ENCODE measurements around the gene GHITM. TPM values are rescaled to one million over a fixed set of nuclear protein-coding genes. Genes with fewer than 3 reads are reported as not detected.

The GHITM gene
- total and polyA plus RNA-seq, 2 experiments from 2014 or later, result 97.1 to 105 TPM

DNA sequence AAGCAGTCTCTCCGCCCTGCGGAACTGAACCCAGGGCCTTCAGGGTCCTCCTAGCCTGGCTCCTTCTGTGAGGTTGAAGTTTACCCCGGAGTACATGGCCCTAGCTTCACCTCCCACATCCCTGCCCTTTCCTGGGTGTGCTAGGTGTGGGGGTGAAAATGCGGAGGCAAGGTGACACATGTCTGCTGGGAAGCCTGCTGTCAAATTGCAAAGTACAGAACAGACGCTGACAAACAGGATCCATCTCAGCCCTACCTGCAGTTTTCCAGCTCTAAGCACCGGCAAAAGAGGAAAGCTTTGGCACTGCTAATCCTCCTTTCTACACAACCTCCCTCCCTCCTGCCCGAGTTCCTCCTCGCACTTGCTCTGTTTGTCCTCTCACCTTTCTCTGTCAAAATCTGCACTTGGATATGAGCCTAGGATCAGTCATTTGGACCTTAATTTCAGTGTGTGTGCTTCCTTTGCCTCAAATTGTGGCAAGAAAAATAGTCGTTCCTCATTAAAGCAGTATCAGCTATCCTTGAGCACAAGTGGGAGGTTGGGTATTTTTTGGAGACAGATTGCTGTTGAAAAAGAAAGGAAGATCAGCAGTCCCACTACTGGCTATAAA lies 19.9 kb downstream of the GHITM start:
- H3K27ac ChIP-seq (ENCODE audit: low read depth), result no peak overlapping the region
- no peaks in the 10 kb centered on the region; the same call in 1 of the 2 replicates for H3K36me3 ChIP-seq (ENCODE audit: insufficient read depth)
- H2AFZ ChIP-seq, result no peak overlapping the region
- no peak overlapping the region for H3K4me3 Mint-ChIP-seq
- peaks cover 7% of the 10 kb centered on the region; the same call in 2 of the 3 replicates for H3K9me3 Mint-ChIP-seq
- DNase-seq (ENCODE audit: low spot score) (no peak), ATAC-seq (peak; percentile 19; the same call in 1 of the 3 replicates)
- H3K9me2 ChIP-seq (ENCODE audit: insufficient read depth), result no peaks in the 10 kb centered on the region
- H3K4me1 ChIP-seq (ENCODE audit: insufficient read depth), result peaks cover 42% of the 10 kb centered on the region
- H3K4me2 ChIP-seq, result peak overlapping the region; percentile 48; the same call in 1 of the 2 replicates
- no peak overlapping the region for H3K4me3 ChIP-seq
- H3K79me2 ChIP-seq (replicated peaks; ENCODE audit: insufficient read depth), result no peaks in the 10 kb centered on the region
- peaks cover 14% of the 10 kb centered on the region for H3K36me3 Mint-ChIP-seq (ENCODE audit: low read depth)
- H3K4me1 Mint-ChIP-seq, result peaks cover 57% of the 10 kb centered on the region
- H3F3A ChIP-seq (replicated peaks; ENCODE audit: low read depth), result no peaks in the 10 kb centered on the region
- H4K20me1 ChIP-seq (replicated peaks; ENCODE audit: insufficient read depth), result no peaks in the 10 kb centered on the region
- H3K27me3 ChIP-seq (ENCODE audit: insufficient read depth), result no peaks in the 10 kb centered on the region
- TF ChIP-seq POLR2AphosphoS5 (IDR thresholded peaks at IDR 0.05; ENCODE audit: low read depth) (no peak), STAT1 (IDR thresholded peaks at IDR 0.05; ENCODE audit: unreplicated experiment) (no peak), EZH2 (IDR thresholded peaks at IDR 0.05; ENCODE audit: low read depth, unreplicated experiment) (no peak)
- TF ChIP-seq, protein P1, sequence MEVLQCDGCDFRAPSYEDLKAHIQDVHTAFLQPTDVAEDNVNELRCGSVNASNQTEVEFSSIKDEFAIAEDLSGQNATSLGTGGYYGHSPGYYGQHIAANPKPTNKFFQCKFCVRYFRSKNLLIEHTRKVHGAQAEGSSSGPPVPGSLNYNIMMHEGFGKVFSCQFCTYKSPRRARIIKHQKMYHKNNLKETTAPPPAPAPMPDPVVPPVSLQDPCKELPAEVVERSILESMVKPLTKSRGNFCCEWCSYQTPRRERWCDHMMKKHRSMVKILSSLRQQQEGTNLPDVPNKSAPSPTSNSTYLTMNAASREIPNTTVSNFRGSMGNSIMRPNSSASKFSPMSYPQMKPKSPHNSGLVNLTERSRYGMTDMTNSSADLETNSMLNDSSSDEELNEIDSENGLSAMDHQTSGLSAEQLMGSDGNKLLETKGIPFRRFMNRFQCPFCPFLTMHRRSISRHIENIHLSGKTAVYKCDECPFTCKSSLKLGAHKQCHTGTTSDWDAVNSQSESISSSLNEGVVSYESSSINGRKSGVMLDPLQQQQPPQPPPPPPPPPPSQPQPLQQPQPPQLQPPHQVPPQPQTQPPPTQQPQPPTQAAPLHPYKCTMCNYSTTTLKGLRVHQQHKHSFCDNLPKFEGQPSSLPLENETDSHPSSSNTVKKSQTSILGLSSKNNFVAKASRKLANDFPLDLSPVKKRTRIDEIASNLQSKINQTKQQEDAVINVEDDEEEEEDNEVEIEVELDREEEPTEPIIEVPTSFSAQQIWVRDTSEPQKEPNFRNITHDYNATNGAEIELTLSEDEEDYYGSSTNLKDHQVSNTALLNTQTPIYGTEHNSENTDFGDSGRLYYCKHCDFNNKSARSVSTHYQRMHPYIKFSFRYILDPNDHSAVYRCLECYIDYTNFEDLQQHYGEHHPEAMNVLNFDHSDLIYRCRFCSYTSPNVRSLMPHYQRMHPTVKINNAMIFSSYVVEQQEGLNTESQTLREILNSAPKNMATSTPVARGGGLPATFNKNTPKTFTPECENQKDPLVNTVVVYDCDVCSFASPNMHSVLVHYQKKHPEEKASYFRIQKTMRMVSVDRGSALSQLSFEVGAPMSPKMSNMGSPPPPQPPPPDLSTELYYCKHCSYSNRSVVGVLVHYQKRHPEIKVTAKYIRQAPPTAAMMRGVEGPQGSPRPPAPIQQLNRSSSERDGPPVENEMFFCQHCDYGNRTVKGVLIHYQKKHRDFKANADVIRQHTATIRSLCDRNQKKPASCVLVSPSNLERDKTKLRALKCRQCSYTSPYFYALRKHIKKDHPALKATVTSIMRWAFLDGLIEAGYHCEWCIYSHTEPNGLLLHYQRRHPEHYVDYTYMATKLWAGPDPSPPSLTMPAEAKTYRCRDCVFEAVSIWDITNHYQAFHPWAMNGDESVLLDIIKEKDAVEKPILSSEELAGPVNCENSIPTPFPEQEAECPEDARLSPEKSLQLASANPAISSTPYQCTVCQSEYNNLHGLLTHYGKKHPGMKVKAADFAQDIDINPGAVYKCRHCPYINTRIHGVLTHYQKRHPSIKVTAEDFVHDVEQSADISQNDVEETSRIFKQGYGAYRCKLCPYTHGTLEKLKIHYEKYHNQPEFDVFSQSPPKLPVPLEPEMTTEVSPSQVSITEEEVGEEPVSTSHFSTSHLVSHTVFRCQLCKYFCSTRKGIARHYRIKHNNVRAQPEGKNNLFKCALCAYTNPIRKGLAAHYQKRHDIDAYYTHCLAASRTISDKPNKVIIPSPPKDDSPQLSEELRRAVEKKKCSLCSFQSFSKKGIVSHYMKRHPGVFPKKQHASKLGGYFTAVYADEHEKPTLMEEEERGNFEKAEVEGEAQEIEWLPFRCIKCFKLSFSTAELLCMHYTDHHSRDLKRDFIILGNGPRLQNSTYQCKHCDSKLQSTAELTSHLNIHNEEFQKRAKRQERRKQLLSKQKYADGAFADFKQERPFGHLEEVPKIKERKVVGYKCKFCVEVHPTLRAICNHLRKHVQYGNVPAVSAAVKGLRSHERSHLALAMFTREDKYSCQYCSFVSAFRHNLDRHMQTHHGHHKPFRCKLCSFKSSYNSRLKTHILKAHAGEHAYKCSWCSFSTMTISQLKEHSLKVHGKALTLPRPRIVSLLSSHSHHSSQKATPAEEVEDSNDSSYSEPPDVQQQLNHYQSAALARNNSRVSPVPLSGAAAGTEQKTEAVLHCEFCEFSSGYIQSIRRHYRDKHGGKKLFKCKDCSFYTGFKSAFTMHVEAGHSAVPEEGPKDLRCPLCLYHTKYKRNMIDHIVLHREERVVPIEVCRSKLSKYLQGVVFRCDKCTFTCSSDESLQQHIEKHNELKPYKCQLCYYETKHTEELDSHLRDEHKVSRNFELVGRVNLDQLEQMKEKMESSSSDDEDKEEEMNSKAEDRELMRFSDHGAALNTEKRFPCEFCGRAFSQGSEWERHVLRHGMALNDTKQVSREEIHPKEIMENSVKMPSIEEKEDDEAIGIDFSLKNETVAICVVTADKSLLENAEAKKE (CRISPR knock-in tag; IDR thresholded peaks at IDR 0.05), result no peak
- H3K27ac Mint-ChIP-seq, result no peak overlapping the region
- H3K27me3 Mint-ChIP-seq (ENCODE audit: insufficient read depth, low read depth, poor library complexity), result peaks cover 2% of the 10 kb centered on the region
